Astrocyte of the cerebellum (primary cell): ENCODE data around the gene INTS2.

Experiments used
- DNase-seq: peaks from one replicate; pipeline ENCODE4 v3.0.0-alpha.2; 2011; ENCODE audit warnings: low read depth
- H3K4me3 ChIP-seq: 2 replicates; pipeline ENCODE4 v1.5.1; 2011; ENCODE audit warnings: mild to moderate bottlenecking, low read depth, low read length, moderate library complexity
- in situ Hi-C: cut with HindIII; loops from 2 replicates; pipeline ENCODE4 v1.10.0; 2017; ENCODE audit warnings: low sequenced_read_pairs
- TF ChIP-seq, protein P1 (sequence below): IDR thresholded peaks from 2 replicates; pipeline ENCODE4 v1.5.1; 2012; ENCODE audit warnings: low read length, low read depth, moderate library complexity, mild to moderate bottlenecking; ENCODE audit errors: missing control alignments

Gene INTS2

DNA sequence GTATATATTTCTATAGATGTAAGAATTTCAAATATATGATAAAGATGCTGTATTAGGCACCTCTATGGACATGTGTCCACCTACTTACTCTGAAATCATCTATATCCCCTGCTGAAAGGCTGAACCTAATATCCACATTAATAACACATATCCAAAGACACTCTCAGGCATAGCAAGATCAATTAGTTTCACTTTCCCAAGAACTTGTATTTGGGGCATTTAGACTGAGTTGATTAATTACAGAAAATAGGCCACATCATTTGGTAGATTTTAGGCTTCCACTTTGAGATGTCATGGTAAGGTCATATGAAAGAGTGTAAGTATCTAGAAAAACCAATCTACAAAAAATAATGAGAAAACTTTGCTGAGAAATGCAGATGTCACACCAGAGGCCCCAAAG lies 109.6 kb downstream of the INTS2 start:
- in situ Hi-C loops, result no loop called here
- TF ChIP-seq, protein P1, sequence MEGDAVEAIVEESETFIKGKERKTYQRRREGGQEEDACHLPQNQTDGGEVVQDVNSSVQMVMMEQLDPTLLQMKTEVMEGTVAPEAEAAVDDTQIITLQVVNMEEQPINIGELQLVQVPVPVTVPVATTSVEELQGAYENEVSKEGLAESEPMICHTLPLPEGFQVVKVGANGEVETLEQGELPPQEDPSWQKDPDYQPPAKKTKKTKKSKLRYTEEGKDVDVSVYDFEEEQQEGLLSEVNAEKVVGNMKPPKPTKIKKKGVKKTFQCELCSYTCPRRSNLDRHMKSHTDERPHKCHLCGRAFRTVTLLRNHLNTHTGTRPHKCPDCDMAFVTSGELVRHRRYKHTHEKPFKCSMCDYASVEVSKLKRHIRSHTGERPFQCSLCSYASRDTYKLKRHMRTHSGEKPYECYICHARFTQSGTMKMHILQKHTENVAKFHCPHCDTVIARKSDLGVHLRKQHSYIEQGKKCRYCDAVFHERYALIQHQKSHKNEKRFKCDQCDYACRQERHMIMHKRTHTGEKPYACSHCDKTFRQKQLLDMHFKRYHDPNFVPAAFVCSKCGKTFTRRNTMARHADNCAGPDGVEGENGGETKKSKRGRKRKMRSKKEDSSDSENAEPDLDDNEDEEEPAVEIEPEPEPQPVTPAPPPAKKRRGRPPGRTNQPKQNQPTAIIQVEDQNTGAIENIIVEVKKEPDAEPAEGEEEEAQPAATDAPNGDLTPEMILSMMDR, result no peak
- no peak overlapping the region for H3K4me3 ChIP-seq
- no peak for DNase-seq

- no peak overlapping the region for H3K4me3 ChIP-seq
- in situ Hi-C loops, result no loop called here
- TF ChIP-seq, protein P1, result no peak
- DNase-seq, result no peak
These were observed 110.3 kb downstream of the INTS2 start for GRCh38 chr17:61817452-61817851.

- TF ChIP-seq, protein P1, result no peak
- DNase-seq, result no peak
- in situ Hi-C loops, result no loop called here
- no peak overlapping the region for H3K4me3 ChIP-seq
These were observed 111.2 kb downstream of the INTS2 start for GRCh38 chr17:61816538-61816937.

DNA sequence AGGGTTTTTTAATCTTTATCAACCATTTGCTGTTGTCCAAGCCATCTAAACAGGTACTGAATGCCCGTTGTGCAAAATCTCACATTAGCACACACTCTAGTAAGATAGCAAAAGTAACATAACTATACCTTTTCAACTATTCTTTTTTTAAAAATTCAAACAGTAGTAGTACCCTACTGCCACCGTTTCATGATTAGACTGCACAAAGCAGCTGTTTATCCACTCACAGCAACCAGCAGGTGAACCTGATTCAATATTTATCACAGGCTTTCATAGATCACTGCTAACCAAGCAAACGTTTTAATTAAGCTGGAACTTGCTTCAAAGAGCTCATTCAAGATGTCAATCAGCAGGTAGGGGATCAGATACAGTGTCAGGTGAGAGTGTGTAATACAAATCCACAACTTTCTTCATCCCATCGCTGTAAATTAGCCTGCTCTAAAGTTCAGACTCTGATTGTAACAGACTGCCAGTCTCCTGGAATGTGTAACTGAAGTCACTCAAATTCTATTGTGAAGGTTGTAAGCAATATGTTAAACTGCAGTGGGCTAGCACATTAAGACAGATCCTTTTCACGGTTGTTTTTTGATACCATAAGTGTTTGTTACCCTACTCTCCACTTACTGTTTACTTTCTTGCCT lies 111.8 kb downstream of the INTS2 start:
- in situ Hi-C loops, result no loop called here
- H3K4me3 ChIP-seq, result no peak overlapping the region
- TF ChIP-seq, protein P1, result no peak
- DNase-seq, result no peak
